NCI-H2171 (cell line): ENCODE data around the gene FAM228A.
"Not testable (repeated sequence)": the region's sequence is repeated elsewhere in the genome, so short reads cannot be mapped to it uniquely, and the experiment has no call there.

Experiments
- DNase-seq: peaks from one replicate; lab custom pipeline; 2025; lab: John Stamatoyannopoulos, UW

The FAM228A gene

DNA sequence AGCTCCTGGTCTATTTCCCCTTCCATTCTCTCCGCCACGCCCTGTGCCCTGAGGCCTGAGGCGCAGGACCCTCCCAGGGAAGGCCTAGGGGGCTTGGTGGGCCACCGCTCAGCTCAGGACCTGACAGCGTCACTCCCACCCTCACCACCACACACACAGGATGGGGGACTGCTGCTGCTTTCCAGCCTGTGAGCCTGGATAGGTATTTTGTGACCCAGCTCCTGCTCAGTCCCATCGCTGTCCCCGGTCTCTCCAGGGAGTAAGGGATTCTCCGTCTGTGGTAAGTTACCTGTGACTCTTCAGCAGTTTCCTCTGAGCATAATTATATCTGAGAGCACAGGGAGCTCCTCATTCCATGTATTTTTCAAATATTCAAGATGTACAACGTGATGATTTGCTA, 16.3 kb downstream of the FAM228A start:
- DNase-seq: no peak

DNA sequence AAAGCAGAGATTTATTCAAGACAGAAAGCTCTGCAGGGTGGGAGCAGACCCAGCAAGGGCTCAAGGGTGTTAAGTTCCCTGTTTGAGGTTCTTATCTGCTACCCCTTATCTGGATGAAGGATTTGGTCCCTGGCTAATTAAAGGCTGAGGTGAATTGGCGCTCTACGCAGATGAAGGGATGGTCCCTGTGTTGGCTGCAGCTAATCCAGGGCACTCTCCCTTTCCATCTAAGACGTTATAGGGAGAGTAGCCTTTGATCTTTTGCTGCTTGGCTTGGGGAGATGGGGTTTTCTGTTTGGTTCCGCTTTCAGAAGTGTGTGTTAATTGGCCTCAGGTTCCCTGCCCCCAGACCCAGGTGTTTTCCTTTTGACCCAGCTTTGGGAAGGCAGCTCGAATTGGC, 17.0 kb downstream of the FAM228A start:
- DNase-seq: no peak

DNA sequence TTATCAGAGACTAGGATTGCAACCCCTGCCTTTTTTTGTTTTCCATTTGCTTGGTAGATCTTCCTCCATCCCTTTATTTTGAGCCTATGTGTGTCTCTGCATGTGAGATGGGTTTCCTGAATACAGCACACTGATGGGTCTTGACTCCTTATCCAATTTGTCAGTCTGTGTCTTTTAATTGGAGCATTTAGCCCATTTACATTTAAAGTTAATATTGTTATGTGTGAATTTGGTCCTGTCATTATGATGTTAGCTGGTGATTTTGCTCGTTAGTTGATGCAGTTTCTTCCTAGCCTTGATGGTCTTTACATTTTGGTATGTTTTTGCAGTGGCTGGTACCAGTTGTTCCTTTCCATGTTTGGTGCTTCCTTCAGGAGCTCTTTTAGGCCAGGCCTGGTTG, 22.4 kb downstream of the FAM228A start:
- DNase-seq: not testable (repeated sequence)

DNA sequence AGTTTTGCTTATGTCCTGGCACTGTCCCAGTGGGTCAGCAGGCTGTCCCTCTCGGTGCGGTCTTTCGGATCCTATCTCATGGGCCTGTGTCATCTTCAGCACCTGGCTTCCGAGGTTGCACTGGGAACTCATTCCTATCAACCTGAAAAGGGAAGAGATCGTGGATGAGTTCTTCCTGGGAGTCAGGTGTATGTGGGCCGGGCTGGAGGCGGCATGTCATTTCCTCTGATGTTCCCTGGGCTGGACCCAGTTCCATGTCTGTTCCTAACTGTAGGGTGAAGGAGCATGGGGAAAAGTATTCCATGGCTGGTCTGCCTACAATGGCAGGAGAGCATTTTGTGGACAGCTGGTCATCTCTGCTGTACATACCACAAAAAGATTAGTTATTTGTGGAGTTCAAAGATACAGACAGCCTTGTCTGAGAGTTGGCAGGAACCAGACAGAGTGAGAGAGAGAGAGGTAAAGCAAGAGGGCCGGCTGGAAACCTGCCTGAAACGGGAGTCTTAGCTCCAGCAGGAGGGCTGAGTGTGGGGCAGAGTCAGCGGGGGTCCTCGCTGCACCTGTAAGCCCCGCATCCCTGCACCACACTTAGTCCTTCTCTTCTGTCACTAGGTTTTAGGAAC, 25.2 kb downstream of the FAM228A start:
- DNase-seq: no peak

DNA sequence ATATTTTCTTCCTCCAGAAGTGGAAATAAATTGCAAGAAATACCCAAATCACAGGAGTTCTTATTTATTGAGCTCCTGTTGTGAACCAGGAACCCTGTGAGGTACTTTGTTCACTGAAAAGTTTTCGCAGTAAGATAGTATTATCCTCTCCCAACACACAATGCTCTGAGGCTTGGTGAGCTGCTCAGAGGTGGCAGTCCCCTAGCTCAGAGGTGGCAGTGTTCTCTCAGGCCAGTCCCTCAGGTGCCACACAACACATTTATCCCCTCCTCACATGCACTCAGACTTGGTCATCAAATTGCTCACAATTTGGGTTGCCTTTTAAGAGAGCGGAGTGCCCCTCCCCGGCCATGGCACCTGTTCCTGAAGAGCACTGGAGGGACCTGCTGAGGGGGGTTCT, 25.9 kb downstream of the FAM228A start:
- DNase-seq: no peak

DNA sequence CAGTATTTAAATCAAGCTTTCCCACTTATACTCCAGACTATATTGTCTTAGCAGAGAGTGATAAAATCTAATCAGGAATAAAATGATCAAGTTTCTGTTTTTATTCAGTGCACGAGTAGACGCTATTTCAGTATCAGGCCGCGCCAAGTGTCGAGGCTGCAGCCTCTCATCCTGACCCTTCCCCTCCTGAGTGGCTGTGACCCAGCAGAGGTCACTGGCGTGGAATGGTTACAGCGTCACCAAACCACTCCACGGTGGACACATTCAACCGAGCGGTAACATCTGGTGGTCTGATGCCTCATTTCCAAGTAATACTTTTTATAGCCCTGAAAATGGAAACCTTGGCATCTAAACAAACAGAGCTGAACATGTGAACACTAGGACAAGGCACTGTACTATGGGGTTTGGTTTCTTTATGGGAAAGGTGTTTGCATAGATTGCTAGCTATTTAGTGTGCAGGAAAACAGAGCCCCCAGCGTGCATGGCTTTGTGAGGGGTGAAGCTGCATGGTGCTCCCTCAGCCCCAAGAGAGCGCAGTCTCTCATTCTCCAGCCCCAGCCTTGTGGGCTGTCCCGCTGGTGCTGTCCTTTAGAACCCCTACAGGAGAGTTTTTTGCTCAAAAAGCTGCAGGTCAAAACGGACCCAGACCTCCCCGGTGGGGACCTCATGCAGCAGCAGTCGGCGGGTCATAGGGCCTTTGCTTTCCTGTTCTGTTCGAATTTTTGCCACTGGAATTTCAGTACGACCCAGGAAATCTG, 28.4 kb downstream of the FAM228A start:
- no peak for DNase-seq

DNA sequence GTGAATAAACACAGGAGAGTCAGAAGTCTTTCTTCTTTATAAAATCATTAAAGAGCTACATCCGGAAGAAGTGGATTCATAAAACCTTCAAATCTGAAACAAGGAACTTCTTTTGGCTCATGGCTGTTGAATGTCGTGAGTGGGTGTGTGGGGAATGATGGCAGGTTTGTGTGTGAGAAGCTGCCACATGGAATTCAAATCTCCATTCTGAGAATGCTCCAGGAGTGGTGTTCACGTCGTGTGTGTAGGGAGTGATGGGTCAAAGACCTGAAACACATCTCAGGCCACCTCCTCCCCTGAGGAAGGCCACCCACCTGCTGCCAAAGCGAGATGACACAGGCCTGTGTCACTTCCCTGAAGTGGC, 28.9 kb downstream of the FAM228A start:
- DNase-seq: no peak

DNA sequence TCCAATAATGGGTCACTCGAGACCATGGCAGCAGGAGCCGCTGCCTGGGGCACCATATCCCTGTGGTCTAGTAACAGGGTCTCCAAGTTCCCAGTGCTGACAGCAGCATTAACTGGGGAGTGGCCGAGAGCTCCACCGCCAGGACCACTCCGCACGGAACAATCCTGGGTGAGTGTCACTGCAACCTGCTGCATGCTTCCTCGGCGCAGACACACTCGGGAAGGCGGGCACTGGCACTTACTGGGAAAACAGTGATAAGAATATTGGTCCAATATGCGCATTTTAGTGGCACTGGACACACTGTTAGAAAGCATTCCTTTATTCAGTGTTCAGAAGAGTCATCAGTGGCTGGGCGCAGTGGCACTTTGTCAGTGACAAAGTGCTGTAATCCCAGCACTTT, 29.7 kb downstream of the FAM228A start:
- no peak for DNase-seq

DNA sequence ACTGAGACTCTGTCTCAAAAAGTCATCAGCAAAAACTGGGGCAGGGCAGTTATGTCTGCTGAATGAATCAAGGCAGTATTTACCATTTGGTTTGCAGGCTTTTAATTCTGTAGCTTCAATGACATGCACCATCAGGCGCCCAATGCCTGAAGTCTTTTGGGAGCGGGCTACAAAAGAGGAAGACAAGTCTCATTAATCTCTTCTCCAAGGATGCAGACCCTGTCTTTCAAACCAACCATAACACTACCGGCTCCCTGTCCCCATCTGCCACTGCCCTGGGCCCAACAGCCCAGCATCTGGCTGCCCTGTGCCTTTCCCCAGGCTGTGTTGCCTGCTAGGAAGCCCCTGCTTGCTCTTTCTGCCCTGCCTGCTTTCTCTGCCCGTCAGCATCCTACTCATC, 30.3 kb downstream of the FAM228A start:
- DNase-seq: no peak

DNA sequence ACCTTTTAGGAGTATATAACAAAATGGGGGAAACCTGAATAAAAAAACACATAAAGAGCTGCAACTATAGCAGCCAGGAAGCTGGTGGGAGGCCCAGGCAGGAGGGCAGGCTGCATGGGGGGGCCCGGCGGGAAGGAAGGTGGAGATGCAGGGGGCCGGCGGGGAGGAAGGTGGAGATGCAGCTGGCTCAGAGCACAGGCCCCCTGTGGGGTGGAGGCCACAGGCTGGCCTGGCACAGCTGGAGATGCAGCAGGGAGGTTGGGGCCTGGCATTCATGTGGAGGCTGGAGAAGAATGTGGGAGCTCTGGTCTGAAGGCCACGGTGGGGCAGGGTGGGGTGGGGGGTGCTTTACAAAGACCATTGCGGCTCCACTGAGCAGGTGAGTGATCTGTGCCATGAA, 31.4 kb downstream of the FAM228A start:
- no peak for DNase-seq

DNA sequence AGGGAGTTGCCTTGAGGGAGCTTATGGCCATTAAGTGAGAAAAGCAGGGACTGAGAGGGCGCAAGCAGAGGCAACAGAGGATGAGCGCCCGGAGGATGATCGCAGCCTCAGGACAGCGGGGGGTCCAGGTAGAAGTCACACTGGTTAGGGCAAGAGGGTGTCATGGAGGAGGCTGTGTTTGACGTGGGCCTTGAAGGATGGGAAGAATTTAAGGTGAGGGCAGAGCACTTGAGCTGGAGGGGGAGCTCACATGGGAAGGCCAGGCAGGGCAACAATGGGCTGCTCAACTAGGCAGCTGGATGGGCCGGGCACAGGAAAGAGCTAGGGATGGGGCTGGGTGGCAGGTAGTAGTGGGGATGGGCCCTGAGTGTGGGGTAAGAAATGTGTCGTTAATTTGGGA, 31.9 kb downstream of the FAM228A start:
- DNase-seq: no peak

DNA sequence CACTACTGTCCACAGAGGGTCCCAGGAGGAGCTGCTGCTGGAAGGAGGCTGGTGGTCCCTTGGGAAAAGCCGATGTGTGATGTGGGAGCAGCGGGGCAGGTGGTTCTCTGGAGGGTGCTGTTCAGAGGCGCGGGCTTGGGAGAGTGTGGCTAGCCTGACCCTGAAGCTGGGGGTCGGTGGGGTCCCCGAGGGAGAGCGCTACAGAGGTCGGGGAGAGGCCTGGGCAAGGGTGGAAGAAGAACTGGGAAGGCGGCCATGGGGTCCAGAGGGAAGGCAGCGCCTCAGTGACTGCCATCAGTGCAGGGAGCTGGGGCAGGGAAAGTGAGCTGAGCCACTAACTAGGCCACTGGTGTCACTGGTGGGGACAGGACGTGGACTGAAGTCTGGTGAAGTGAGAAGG, 32.5 kb downstream of the FAM228A start:
- no peak for DNase-seq

DNA sequence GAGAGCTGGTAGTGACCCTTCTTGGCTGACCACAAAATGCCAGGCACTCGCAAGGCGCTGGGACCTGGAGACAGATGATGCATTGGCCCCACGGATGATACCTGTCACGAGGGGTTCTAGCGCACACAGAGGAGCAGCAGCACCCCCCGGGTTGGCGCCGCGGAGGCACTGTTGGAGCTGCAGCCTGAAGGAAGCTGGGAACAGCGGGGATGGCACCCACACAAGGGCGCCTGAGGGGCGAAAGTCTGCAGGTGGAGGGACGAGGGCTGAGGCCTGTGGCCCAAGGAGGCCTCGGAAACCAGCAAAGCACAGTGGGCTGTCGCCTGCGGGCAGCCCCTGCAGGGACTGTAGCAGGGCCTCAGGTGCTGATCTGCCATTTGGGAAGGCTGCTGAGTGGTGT, 33.6 kb downstream of the FAM228A start:
- DNase-seq: no peak

DNA sequence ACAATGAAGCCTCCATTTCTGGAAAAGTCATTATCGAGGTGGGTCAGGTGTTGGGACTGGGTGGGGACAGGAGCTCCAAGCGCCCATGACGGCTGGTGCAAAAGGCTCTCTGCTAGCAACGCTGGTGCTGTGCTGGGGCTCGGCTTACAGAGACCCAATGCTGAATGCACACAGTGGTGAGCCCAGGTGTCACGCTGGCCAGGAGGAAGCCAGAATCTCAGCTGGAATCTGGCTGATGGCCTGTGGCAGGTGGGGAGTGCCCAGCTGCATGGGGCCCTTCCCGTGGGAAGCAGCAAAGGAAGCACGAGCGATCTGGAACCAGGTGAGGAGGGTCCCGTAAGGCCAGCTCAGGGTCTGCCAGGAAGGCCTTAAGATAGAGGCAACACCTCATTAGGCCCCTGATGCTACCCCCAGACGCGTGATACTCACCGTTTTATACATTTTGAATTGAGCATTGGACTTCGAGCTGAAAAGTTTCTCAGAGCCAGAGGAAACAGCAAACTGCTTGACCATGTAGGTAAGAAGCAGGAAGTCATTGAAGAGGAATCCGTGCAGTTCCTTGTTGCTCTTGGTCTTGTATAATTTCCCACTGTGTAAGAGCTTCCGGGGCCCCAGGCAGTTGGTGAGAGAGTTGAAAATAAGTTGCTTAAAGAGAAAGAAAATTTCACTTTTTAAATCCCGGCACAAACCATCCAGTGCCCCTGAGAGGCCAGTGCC, 34.7 kb downstream of the FAM228A start:
- DNase-seq: no peak

DNA sequence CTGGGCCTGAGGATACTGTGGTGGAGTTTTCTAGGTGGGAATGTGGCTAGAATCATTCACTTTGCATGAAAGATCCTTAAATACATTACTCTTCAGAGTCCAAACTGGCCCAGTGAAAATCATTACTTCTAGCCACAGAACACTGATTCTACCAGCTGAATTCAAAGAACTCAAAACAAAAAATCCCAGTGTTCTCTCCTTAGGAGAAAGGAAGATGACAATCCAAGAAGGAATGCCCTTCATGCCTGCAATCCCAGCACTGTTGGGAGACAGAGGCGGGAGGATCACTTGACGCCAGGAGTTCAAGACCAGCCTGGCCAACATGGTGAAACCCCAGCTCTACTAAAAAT, 35.2 kb downstream of the FAM228A start:
- DNase-seq: no peak

DNA sequence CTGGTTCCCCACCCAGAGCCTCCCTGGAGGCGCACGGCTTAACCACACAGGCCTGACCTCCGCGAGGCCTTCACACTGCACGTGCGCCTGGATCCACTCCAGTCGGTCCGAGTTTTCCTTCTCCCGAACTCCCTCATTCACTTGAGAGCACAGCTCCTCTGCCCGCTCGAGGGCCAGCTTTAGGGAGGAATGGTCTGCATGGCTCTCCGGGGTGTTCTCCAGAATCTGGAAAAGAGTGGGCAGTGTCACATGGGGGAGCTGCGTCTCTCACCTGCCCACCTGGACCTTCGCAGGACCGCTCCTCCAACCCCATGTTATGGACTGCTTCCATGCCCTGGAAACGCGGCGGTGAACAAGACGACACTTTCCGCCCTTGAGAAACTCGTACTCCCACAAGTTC, 35.9 kb downstream of the FAM228A start:
- DNase-seq: no peak

DNA sequence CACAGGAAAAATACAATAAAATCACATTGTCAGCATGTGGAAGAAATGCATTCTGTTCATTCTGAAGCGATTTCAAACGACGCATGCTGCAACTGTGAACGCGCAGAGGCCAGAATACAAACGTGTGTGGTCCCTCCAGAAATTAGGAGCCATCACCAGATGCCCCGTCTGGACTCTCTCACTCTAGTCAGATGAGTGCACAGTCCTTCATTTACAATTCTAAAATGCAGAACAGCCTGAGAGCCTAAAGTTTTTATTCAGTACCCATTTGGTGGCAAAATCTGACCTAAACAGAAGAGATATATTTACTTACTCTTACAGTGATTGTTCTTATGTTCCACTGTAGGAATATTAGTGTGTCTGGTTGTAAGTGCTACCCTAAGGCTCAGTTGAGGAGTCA, 36.6 kb downstream of the FAM228A start:
- no peak for DNase-seq

DNA sequence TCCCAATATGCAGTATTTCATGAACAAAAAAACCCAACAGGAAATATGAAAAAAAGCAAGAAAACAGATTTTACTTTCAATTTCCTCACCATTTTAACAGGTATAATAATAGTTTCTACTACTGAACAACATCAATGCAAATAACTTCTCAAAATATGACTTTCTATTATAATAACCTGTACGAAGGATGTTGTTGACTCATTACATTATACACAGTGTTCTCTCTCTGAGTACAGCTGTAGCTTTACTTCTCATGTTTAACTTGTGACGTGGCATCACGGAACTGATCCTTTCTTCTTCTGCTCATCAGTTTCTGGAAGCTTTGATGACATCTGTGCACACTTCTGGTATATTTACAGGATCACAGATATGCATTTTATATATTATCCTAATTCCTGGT, 40.0 kb downstream of the FAM228A start:
- DNase-seq: no peak

DNA sequence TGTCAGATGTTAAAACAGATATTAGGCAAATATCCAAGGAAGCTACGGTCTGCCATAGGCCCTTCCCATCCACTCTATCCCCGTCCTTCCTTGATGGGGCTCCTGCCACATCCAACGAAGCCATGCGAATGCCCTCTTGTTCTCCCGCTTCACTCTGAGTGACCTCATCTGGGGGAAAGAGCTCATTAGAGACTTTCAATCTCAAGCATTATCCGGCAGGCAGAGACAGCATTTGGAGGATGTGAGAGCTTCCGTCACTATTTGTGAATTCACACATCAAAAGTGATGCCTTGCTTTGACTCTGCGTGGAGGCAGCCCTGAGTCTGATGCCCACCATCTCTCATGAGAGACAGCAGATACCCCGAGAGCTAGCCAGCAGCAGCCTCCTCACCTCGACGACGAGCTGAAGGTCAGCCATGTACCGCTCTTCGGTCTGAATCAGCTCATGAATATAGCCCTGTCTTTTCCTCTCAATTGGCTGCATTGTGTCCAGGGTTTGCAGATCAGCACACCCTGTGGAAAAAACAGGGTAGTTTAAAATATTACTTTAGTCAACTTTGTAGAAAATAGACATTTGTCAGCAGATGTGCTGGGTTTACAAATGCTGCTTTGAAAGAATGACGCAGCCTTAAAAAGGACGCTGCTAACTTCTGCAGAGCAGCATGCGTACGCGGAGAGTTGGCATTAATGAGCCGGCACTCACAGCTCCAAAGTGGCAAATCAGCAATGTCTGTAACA, 45.9 kb downstream of the FAM228A start:
- DNase-seq: no peak

DNA sequence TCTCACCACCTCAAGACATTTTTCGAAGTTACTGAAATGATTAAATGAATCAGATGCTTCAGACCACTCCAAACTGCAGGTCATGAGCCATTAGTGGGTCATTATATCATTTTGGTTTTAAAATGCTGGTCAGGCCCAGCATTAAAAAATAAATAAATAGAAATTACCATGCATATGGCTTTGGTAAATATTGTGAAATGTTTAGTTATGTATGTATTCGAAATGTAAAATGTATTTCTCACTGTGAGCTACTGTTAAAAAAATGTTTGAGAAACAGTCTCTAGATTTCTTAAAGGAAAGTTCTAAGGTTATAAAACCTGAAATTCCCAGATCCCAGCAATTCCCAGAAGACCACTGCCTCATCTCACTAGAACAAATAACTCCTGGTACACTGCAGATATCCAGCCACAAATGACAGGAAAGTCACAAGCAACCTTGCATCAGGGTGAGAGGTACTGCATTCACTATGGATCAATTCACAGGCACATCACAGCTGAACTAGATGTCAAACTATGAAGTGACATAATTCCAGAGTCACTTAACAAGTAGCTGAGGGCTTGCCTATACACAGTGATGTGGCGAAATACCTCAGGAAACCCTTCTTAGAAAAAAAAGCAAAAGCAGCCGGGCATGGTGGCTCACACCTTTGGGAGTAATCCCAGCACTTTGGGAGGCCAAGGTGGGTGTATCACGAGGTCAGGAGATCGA, 46.6 kb downstream of the FAM228A start:
- no peak for DNase-seq

DNA sequence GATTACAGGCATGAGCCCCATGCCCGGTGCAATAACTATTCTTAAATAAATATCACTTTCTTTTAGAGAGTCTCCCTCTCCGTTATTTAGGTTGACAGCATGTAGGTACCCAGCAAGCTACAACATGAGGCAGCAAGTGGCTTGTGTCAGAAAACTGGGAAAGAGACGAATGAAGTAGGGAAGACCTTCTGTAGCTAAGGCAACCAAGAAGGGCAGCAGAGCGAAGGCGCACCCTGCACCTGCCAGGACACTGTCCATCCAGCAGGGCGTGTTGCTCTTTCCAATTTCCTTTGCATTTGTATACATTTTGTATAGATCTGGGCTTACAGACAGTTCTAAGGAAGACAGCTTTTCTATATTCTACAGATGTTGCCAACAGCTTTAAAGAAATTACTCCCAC, 48.1 kb downstream of the FAM228A start:
- DNase-seq: no peak
